ENCODE results near the gene SLC12A8. TPM values are rescaled to one million over a fixed set of nuclear protein-coding genes. Genes with fewer than 3 reads are reported as not detected.

SLC12A8 gene
- total and polyA plus RNA-seq, 5 donors from 2014 or later = not detected

DNA sequence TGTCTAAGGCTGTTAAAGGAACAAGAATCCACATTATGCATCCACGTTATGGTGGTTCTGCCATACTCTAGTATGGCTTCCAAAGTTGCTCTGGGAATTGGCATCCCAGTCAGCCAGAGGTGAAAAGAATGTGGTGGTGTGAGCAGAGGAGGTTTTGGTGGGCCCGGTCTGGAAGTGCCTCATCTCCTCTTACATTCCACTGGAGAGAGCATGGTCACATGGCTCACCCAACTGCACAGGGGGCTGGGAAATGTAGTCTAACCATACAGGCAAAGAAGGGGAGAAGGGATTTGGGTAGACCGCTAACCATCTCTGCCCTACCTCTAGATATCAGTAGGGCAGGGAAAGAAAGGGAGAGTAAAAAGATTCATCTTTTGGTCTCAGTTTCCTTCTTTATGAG lies 153.6 kb downstream of the SLC12A8 start:
- Mint-ChIP-seq H3K4me1 (peaks cover 5 to 15% (median 10%) of the 10 kb centered on the region in 4 donors), H3K27ac (no peak overlapping the region), H3K9me3 (no peaks in the 10 kb centered on the region), H3K27me3 (peaks cover 32% of the 10 kb centered on the region), H3K36me3 (no peaks in the 10 kb centered on the region), H3K4me3 (peak overlapping the region in 1 of 4 donors; percentile 31)
- H3K27me3 ChIP-seq (ENCODE audit: control insufficient read depth, insufficient read depth, low read length) = peaks cover 4% of the 10 kb centered on the region
- H3K4me1 ChIP-seq (ENCODE audit: control insufficient read depth, insufficient read depth, low read length, poor library complexity, severe bottlenecking) = peaks cover 16% of the 10 kb centered on the region
- no peak overlapping the region for H3K27ac ChIP-seq (ENCODE audit: insufficient read depth, low read length, poor library complexity, severe bottlenecking)
- DNase-seq (no peak), ATAC-seq (ENCODE audit: low read depth in 2 of 2) (no peak)
- no peak overlapping the region for H3K4me3 ChIP-seq (ENCODE audit: low read depth, low read length)
- H3K36me3 ChIP-seq (ENCODE audit: control insufficient read depth, insufficient read depth, low read length) = no peaks in the 10 kb centered on the region
- no peaks in the 10 kb centered on the region for H3K9me3 ChIP-seq (ENCODE audit: control insufficient read depth in 2 of 2, low read length in 2 of 2)

DNA sequence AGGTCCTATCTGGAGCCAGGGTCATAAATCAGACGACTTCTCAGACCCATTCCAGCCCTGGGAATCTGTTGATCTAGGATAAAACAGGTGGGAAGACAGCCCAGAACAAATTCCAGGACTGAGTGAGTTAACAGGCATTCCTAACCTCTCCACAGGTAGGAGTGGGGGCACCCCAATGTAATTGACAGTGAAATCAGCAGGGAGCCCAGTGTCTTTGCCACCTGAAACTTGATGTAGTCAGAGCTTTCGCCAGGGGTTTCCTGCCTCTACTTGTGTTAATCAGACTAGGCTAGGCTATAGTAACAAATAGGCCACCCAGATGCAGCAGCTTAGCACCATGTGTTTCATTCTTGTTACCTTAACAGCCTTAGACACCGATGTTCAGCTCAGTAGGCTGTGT lies 154.0 kb downstream of the SLC12A8 start:
- no peak overlapping the region for H3K27ac Mint-ChIP-seq
- Histone ChIP-seq H3K36me3 (ENCODE audit: control insufficient read depth, insufficient read depth, low read length) (no peaks in the 10 kb centered on the region), H3K27me3 (ENCODE audit: control insufficient read depth, insufficient read depth, low read length) (peaks cover 4% of the 10 kb centered on the region), H3K4me1 (ENCODE audit: control insufficient read depth, insufficient read depth, low read length, poor library complexity, severe bottlenecking) (peaks cover 21% of the 10 kb centered on the region), H3K4me3 (ENCODE audit: low read depth, low read length) (no peak overlapping the region), H3K27ac (ENCODE audit: insufficient read depth, low read length, poor library complexity, severe bottlenecking) (no peak overlapping the region), H3K9me3 (ENCODE audit: control insufficient read depth in 2 of 2, low read length in 2 of 2) (no peaks in the 10 kb centered on the region)
- DNase-seq (no peak), ATAC-seq (ENCODE audit: low read depth in 2 of 2) (no peak)
- H3K27me3 Mint-ChIP-seq = peaks cover 28% of the 10 kb centered on the region
- no peaks in the 10 kb centered on the region for H3K9me3 Mint-ChIP-seq
- H3K36me3 Mint-ChIP-seq = no peaks in the 10 kb centered on the region
- H3K4me1 Mint-ChIP-seq = peaks cover 9 to 19% (median 15%) of the 10 kb centered on the region in 4 donors
- peak overlapping the region in 1 of 4 donors; percentile 70 for H3K4me3 Mint-ChIP-seq

DNA sequence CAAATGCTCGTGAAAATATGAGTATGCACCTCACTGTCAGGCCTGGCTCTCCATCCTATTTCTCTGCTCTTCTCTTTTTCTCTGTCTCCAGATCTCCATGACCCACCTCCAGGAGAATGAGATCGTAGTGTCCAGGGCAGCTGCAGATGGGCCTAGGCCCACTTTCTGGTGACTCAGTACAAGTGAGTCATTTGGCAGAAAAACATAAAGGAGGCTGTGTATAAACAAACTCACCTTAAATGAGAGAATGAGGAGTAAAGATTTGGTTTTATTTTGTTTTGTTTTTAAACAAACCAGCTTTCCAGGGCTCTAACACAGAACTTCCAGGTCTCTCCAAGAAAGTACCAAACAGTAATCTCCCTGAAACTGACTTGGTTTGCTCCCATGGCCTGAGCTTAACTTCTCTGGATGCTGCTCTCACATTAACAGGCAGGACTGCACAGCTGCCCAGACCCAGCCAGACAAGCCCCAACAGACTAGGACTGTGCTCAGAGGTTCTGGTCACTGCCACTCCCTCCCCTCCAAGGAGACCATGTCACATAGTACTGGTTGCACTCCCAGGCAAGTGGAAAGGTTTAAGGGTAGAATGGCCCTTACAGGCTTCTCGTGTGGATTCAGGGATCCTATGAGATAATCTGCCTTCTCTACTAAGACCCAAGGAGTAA lies 155.2 kb downstream of the SLC12A8 start:
- no peak for DNase-seq
- no peak overlapping the region for H3K27ac ChIP-seq (ENCODE audit: insufficient read depth, low read length, poor library complexity, severe bottlenecking)
- no peaks in the 10 kb centered on the region for H3K9me3 ChIP-seq (ENCODE audit: control insufficient read depth in 2 of 2, low read length in 2 of 2)
- H3K4me1 ChIP-seq (ENCODE audit: control insufficient read depth, insufficient read depth, low read length, poor library complexity, severe bottlenecking) = peaks cover 33% of the 10 kb centered on the region
- Mint-ChIP-seq H3K9me3 (no peaks in the 10 kb centered on the region), H3K27ac (peak overlapping the region in 2 of 3 donors; percentile 29 to 37), H3K27me3 (peaks cover 23% of the 10 kb centered on the region), H3K36me3 (no peaks in the 10 kb centered on the region), H3K4me1 (peaks cover 19 to 32% (median 23%) of the 10 kb centered on the region in 4 donors), H3K4me3 (peak overlapping the region; percentile 30 to 82 (median 74))
- no peak for ATAC-seq (ENCODE audit: low read depth in 2 of 2)
- H3K4me3 ChIP-seq (ENCODE audit: low read depth, low read length) = no peak overlapping the region
- H3K27me3 ChIP-seq (ENCODE audit: control insufficient read depth, insufficient read depth, low read length) = peaks cover 4% of the 10 kb centered on the region
- H3K36me3 ChIP-seq (ENCODE audit: control insufficient read depth, insufficient read depth, low read length) = no peaks in the 10 kb centered on the region

DNA sequence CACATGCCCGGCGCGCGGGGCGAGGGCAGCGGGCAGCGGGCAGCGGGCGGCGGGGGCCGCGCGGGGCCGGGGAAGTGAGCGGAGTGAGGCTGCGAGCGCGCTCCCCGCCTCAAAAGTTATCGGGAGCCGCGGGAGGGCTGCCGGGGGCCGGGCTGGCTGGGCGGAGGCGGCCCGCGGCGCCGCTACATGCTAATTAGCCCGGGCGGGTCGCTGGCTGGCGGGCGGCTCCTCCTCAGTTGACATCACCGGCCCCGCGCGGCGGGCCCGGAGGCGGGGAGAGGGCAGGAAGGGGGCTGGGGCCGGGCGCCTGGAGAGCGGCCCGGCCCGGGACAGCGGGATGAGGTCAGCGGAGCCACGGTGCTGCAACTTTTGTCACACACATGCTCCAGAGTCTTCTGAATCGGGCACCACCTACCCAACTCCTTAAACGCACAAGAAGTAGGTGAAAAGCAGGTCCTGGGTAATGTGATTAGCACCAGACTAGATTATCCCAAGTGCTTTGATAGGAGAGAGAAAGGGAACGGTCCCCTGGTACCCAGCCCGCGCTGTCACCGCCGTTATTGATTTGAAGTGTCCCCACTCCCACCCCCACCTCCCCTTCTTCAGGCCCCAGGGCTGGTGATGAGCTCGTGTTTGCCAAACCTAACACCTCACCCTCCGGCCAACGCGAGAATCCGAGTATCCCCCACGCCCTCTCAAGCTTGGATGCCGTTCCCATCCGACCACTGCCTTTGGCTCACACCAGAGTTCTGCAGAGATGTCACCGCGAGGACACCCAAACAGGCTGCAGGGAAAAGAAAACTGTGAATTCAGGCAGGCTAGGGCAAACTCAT lies 156.4 kb downstream of the SLC12A8 start, which contains the start of gene HEG1:
Gene HEG1 (minus strand): TSS at position 85 of the 833 bp plus-strand sequence. CDS start 107 bp downstream, outside the sequence.
- Mint-ChIP-seq H3K4me1 (peaks cover 19 to 43% (median 34%) of the 10 kb centered on the region in 4 donors), H3K36me3 (no peaks in the 10 kb centered on the region), H3K4me3 (peak within 1 kb of the TSS; percentile 92 to 99 (median 96)), H3K27me3 (peaks cover 11% of the 10 kb centered on the region), H3K27ac (peak within 1 kb of the TSS; percentile 92 to 95 (median 94)), H3K9me3 (no peaks in the 10 kb centered on the region)
- Histone ChIP-seq H3K27ac (ENCODE audit: insufficient read depth, low read length, poor library complexity, severe bottlenecking) (peak within 1 kb of the TSS; percentile 86), H3K27me3 (ENCODE audit: control insufficient read depth, insufficient read depth, low read length) (peaks cover 1% of the 10 kb centered on the region), H3K4me3 (ENCODE audit: low read depth, low read length) (peak within 1 kb of the TSS; percentile 90), H3K4me1 (ENCODE audit: control insufficient read depth, insufficient read depth, low read length, poor library complexity, severe bottlenecking) (peaks cover 45% of the 10 kb centered on the region), H3K9me3 (ENCODE audit: control insufficient read depth in 2 of 2, low read length in 2 of 2) (no peaks in the 10 kb centered on the region), H3K36me3 (ENCODE audit: control insufficient read depth, insufficient read depth, low read length) (no peaks in the 10 kb centered on the region)
- peak; percentile 72 to 74 for ATAC-seq (ENCODE audit: low read depth in 2 of 2)
- peak; percentile 64 to 79 (median 72) for DNase-seq

DNA sequence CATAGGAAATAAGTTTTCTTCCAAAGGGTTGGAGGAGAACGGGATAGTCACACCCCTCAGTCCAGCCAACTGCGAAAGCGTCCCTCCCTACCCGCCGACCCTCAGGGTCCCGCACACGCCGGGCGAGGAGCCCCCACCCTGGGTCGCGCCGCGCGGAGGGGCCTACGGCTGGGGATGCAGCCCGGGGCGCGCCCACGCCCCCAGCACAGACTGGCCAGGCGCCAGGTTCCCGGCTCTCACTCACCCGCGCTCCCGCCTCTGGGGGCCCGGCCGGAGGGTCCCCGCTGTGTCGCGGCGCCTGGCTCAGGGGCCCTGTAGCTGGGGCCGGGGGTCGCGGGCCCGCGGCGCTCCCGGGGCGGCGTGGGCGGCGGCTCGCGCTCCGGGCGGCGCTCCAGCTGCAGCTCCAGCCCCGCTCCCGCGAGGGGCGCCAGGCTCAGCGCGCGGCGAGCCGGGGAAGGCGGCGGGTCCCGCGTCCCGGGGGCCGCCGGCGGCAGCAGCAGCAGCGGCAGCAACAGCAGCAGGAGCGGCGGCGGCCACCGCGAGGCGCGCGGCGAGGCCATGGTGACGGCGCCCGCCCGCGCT lies 157.1 kb downstream of the SLC12A8 start:
- Histone ChIP-seq H3K4me1 (ENCODE audit: control insufficient read depth, insufficient read depth, low read length, poor library complexity, severe bottlenecking) (peaks cover 52% of the 10 kb centered on the region), H3K4me3 (ENCODE audit: low read depth, low read length) (peak overlapping the region; percentile 90), H3K36me3 (ENCODE audit: control insufficient read depth, insufficient read depth, low read length) (no peaks in the 10 kb centered on the region), H3K27ac (ENCODE audit: insufficient read depth, low read length, poor library complexity, severe bottlenecking) (peak overlapping the region; percentile 86), H3K27me3 (ENCODE audit: control insufficient read depth, insufficient read depth, low read length) (no peaks in the 10 kb centered on the region), H3K9me3 (ENCODE audit: control insufficient read depth in 2 of 2, low read length in 2 of 2) (no peaks in the 10 kb centered on the region)
- H3K36me3 Mint-ChIP-seq = peaks cover 4% of the 10 kb centered on the region
- peak overlapping the region; percentile 92 to 95 (median 94) for H3K27ac Mint-ChIP-seq
- no peaks in the 10 kb centered on the region for H3K9me3 Mint-ChIP-seq
- ATAC-seq (ENCODE audit: low read depth in 2 of 2) (peak; percentile 22 to 30), DNase-seq (peak in 2 of 3 donors; percentile 13 to 15)
- H3K4me3 Mint-ChIP-seq = peak overlapping the region; percentile 92 to 99 (median 96)
- peaks cover 4% of the 10 kb centered on the region for H3K27me3 Mint-ChIP-seq
- H3K4me1 Mint-ChIP-seq = peaks cover 19 to 51% (median 40%) of the 10 kb centered on the region in 4 donors

DNA sequence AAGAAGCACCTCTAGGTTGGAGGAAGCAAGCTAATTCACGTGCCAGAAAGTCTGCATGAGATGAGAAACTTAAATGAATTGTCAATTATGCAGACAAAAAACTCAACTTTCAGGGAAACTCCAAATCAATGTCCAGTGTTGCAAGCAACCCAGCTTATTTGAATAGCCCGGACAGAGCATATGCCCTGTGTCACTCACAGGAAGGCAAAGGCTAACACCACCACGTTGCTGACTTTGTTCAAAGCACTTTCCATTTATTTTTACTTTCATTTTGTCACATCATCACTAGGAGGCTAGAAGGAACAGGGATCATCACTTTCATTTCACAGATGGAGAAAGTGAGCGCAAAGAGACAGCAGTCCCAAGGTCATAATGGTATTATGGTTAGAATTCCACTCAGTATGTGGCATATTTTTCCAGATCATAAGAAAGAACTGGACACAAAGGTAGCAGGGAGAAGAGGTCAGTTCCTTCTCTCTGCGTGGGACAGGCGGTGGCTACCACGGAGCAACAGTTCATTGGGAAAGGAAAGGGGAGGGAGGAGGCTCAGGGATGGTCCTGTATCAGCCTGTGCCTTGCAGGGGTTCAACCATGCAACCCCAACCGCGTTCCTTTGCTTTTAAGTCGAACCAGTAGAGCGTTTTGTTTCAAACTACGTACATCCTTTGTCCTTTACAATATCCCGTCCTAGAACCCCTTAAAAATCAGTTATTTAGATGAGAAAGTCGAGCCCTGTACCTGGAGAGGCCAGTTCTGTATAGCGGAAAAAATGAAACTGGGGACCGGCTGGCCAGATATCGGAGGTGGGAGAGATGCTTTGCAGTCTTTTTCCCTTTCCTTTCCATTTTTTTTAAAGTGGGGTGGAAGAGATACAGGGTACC lies 157.9 kb downstream of the SLC12A8 start:
- H3K27ac ChIP-seq (ENCODE audit: insufficient read depth, low read length, poor library complexity, severe bottlenecking) = peak overlapping the region; percentile 86
- H3K27me3 ChIP-seq (ENCODE audit: control insufficient read depth, insufficient read depth, low read length) = no peaks in the 10 kb centered on the region
- Mint-ChIP-seq H3K9me3 (no peaks in the 10 kb centered on the region), H3K27ac (peak overlapping the region; percentile 92 to 95 (median 94)), H3K27me3 (no peaks in the 10 kb centered on the region), H3K4me1 (peaks cover 19 to 53% (median 42%) of the 10 kb centered on the region in 4 donors), H3K4me3 (peak overlapping the region; percentile 92 to 99 (median 96)), H3K36me3 (peaks cover 5% of the 10 kb centered on the region)
- no peaks in the 10 kb centered on the region for H3K9me3 ChIP-seq (ENCODE audit: control insufficient read depth in 2 of 2, low read length in 2 of 2)
- DNase-seq (peak in 2 of 3 donors; percentile 39 to 69), ATAC-seq (ENCODE audit: low read depth in 2 of 2) (no peak)
- H3K36me3 ChIP-seq (ENCODE audit: control insufficient read depth, insufficient read depth, low read length) = no peaks in the 10 kb centered on the region
- H3K4me3 ChIP-seq (ENCODE audit: low read depth, low read length) = peak overlapping the region; percentile 90
- peaks cover 53% of the 10 kb centered on the region for H3K4me1 ChIP-seq (ENCODE audit: control insufficient read depth, insufficient read depth, low read length, poor library complexity, severe bottlenecking)

DNA sequence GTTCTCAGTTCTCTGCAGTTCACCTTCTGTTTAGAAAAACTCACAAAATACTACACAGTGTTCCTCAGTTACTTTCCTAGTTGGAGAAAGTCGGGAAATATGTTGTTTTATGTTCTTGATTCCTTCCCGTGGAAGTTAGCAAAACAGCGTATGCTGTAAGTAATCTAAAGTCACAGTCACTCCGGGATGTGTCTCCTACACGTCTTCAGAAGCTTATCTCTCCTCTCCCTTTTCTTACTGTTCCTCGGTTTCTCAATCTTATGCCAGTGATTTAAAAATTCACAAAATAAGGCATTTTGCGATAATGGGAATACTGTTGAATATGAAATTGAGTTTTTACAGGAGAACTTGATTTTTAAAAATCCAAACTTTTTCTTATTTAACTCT lies 158.5 kb downstream of the SLC12A8 start:
- DNase-seq = no peak
- no peak for ATAC-seq (ENCODE audit: low read depth in 2 of 2)
- Mint-ChIP-seq H3K4me1 (peaks cover 19 to 59% (median 46%) of the 10 kb centered on the region in 4 donors), H3K27me3 (no peaks in the 10 kb centered on the region), H3K9me3 (no peaks in the 10 kb centered on the region), H3K36me3 (peaks cover 9% of the 10 kb centered on the region), H3K4me3 (peak overlapping the region; percentile 92 to 99 (median 96)), H3K27ac (peak overlapping the region; percentile 92 to 95 (median 94))
- peak overlapping the region; percentile 86 for H3K27ac ChIP-seq (ENCODE audit: insufficient read depth, low read length, poor library complexity, severe bottlenecking)
- H3K9me3 ChIP-seq (ENCODE audit: control insufficient read depth in 2 of 2, low read length in 2 of 2) = no peaks in the 10 kb centered on the region
- H3K4me1 ChIP-seq (ENCODE audit: control insufficient read depth, insufficient read depth, low read length, poor library complexity, severe bottlenecking) = peaks cover 53% of the 10 kb centered on the region
- no peaks in the 10 kb centered on the region for H3K27me3 ChIP-seq (ENCODE audit: control insufficient read depth, insufficient read depth, low read length)
- peak overlapping the region; percentile 90 for H3K4me3 ChIP-seq (ENCODE audit: low read depth, low read length)
- H3K36me3 ChIP-seq (ENCODE audit: control insufficient read depth, insufficient read depth, low read length) = no peaks in the 10 kb centered on the region

All from CD4-positive, CD25-positive, alpha-beta regulatory T cell (primary cell).